Subcutaneous adipose tissue (tissue), 4 donors: ENCODE results near the gene ANKRD52. TPM values are rescaled to one million over a fixed set of nuclear protein-coding genes. Genes with fewer than 3 reads are reported as not detected.

Experiments
- CTCF ChIP-seq: fragments of 450-650 bp; IDR thresholded peaks from one replicate; pipeline ENCODE4 v1.5.1; 2016; ENCODE audit warnings: low read depth, mild to moderate bottlenecking, control low read depth, antibody characterized with exemption, moderate library complexity
- total RNA-seq, 4 donors: library from RNA; depleted of rRNA; stranded (reverse); fragments of >200 nt; gene quantifications; one replicate each; pipeline ENCODE4 v1.1.0, GENCODE V29; 2016

The ANKRD52 gene
- total RNA-seq, 4 donors from 2014 or later: 14.3 to 24.1 (median 19.9) TPM

- no peak for TF ChIP-seq CTCF
Observed at GRCh38 chr12:56212361-56212760, 45.8 kb downstream of the ANKRD52 start.

DNA sequence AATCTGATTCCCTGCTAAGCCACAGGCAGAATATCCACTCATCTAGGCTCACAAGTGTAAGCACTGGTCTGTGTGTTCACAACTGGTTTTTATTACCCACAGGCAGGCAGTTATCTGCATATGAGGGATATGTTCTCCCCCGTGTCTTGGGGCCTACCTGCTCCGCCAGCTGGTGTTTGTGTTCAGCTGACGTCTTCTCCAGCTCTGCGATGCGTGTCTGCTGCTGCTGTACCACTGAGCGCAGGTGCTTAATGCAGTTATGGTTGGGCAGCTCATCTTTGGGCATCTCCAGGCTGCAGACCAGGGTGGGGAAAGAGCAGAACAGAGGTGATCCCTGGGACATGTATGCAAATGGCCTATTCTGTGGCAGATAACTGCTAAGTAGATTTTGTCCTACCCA is 50.2 kb downstream of the ANKRD52 start:
- no peak for TF ChIP-seq CTCF

DNA sequence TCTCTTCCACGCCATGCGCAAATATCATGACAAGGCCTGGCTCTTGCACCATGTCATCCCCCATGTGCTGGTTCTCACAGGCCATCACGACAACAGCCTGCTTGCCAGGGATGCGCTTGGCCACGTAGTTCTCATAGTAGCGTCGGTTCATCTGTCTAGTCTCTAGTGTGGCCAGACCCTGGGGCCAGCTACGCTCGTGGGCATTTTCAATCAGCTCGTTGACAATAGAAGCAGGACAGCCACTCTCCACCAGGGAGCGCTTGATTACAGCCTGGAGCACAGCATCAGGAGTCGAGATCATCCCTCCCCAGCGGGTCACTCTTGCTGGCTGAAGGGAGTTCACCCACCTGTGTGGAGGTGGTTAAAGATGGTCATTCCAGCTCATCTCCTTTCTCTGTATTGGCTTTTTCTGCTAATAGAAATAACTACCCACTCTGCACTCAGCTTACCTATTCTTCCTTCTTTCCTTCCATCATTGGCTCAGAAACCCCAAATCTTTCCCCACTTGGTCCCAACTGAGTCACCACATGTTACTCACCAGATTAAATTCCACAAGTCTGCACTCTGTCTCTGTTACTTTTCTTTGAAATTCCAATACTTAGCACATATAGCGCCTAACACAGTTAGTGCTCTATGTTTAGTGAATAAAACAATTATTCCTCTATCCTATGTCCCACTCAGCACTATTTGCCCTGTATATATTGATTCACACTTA is 51.6 kb downstream of the ANKRD52 start:
- no peak for TF ChIP-seq CTCF

GRCh38 chr12:56205445-56205844 is 52.7 kb downstream of the ANKRD52 start:
- no peak for TF ChIP-seq CTCF

GRCh38 chr12:56204275-56204674 is 53.9 kb downstream of the ANKRD52 start:
- no peak for TF ChIP-seq CTCF

DNA sequence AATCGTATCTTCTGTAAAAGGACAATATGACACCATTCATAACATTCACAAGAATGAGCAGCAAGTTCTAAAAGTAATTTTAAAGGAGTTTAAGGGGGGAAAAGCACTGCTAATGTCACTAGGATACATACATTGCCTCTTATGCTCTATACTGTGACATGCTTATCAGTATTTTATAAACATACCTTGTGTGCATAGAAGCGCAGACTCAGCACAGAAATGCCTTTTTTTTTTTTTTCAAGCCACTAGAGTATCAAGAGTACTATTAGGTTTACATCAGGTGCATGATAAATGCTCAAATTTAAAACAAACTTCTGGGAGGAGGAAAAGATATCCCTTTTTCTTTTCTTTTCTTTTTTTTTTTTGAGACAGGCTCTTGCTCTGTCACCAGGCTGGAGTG is 55.3 kb downstream of the ANKRD52 start:
- no peak for TF ChIP-seq CTCF

- TF ChIP-seq CTCF: no peak
Observed at GRCh38 chr12:56202366-56202765, 55.8 kb downstream of the ANKRD52 start.
